Activated CD4-positive, alpha-beta memory T cell treated with anti-CD3 and anti-CD28 coated beads for 36 hours (primary cell): Measurements from ENCODE around the gene ZKSCAN5. TPM values are rescaled to one million over a fixed set of nuclear protein-coding genes. Genes with fewer than 3 reads are reported as not detected.
A peak's percentile ranks its signal among the peaks of the same experiment; 100 is the strongest.

ENCODE experiments used
- CTCF ChIA-PET: fragments of 350-600 bp; sonication (Branson Sonifier 250); formaldehyde crosslinking; loops from one replicate; lab custom pipeline; 2021; ENCODE audit warnings: antibody characterized with exemption, inconsistent platforms; lab: Charles Lee
- POLR2A ChIA-PET: fragments of 350-600 bp; sonication (Branson Sonifier 250); formaldehyde crosslinking; loops from one replicate; lab custom pipeline; 2021; ENCODE audit warnings: antibody characterized with exemption; lab: Charles Lee
- DNase-seq: peaks from one replicate; pipeline ENCODE4 v3.0.0-alpha.2; 2020
- H3K27ac Mint-ChIP-seq: one replicate; pipeline ENCODE4 v1.8.0; 2021; ENCODE audit warnings: mixed read lengths
- H3K27me3 Mint-ChIP-seq: one replicate; pipeline ENCODE4 v1.8.0; 2021; ENCODE audit warnings: mixed read lengths
- H3K36me3 Mint-ChIP-seq: one replicate; pipeline ENCODE4 v1.8.0; 2021; ENCODE audit warnings: mixed read lengths
- H3K4me1 Mint-ChIP-seq: one replicate; pipeline ENCODE4 v1.8.0; 2021; ENCODE audit warnings: low read depth, mixed read lengths
- H3K4me3 Mint-ChIP-seq: one replicate; pipeline ENCODE4 v1.8.0; 2021; ENCODE audit warnings: mild to moderate bottlenecking, mixed read lengths
- H3K9me3 Mint-ChIP-seq: one replicate; pipeline ENCODE4 v1.8.0; 2021; ENCODE audit warnings: mixed read lengths
- intact Hi-C: fragments of 100-400 bp; cut with micrococcal nuclease; formaldehyde crosslinking; loops from one replicate; pipeline ENCODE4 v1.15.1; 2023
- total RNA-seq, 2 experiments: library from RNA; stranded (reverse); gene quantifications; one replicate each; pipeline ENCODE4 v1.2.3, GENCODE V29; 2021

The ZKSCAN5 gene
- total RNA-seq, 2 experiments from 2014 or later: 7.6 to 7.7 TPM

DNA sequence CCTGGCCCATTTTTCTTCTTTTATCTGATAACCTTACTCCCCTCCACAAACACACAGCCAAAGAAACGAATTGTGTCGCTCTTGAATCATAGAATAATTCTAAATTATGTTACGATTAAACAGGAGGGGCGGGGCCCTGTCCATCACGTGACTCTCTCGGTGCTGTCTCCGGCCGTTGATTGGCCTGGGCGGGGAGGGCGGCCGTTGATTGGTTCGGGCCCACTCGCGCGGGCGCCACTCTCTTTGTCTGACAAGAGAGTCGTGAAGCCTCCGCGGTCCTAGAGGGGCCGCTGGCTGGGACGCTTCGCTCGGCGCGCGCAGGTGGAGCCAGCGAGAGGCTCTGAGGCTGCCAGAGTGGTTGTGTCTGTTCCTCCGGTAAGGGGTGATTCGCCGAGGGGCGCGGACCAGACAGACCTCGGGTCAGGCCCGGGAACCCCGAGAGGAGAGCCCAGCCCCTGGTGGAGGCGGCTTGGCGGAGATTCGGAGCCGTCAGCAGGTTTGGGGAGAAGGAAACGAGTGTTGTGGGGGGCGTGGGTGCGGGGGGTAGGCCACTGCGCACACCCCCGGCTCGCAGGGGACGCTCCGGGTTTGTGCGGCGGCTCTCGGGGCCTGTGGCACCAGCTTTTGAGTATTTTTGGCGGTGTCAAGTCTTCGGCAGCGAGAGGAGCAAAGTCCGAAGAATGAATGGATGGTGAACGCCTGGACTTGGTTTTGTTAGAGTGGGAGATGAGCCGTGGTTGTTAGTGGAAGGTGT lies 31.7 kb upstream of the ZKSCAN5 start, which contains the start of gene ZNF789:
TSS of gene ZNF789 (plus strand) at position 330 of the 754 bp plus-strand sequence. CDS start 3,567 bp downstream, outside the sequence.
- no peaks in the 10 kb centered on the region for H3K9me3 Mint-ChIP-seq
- CTCF ChIA-PET: interaction anchor here (1.1 kb wide), 1 partner anchor 18 kb away, joined by 3 read pairs; no protein-coding TSS in a partner anchor
- DNase-seq: peak; percentile 99
- intact Hi-C loops: loop anchor here (1.0 to 10.0 kb wide), 7 partner anchors 28 to 442 kb away; partner anchors contain the start of genes BUD31, CPSF4, PDAP1 and PTCD1
- POLR2A ChIA-PET: interaction anchor here (0.6 to 2.4 kb wide), 3 partner anchors 27 to 544 kb away, joined by 4 to 9 read pairs (median 4); partner anchors contain the start of genes ZKSCAN5 and ZNF394
- peak within 1 kb of the TSS; percentile 100 for H3K4me3 Mint-ChIP-seq
- H3K27me3 Mint-ChIP-seq: no peaks in the 10 kb centered on the region
- peaks cover 34% of the 10 kb centered on the region for H3K4me1 Mint-ChIP-seq
- peaks cover 2% of the 10 kb centered on the region for H3K36me3 Mint-ChIP-seq
- H3K27ac Mint-ChIP-seq: peak within 1 kb of the TSS; percentile 88

GRCh38 chr7:99473315-99473596 lies 31.2 kb upstream of the ZKSCAN5 start:
- CTCF ChIA-PET: interaction anchor here (1.1 kb wide), 1 partner anchor 18 kb away, joined by 3 read pairs; no protein-coding TSS in a partner anchor

DNA sequence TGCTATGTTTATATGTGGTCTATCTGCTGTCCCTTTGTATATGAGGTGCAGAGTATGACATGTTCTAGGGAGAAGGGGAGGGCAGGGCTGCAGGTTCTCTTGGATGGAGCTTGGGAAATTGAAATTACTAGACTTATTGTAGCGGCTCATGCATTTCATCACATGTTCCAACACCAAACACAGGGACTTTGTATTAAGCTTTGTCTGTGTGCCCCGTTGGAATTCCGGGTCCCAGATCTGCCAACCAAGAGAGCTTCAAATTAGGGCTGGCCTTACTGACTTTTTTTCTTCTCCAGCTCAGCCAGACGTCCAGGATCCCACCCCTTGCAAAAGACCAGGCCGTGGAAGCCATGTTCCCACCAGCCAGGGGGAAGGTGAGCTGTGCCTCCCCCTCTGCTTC lies 28.4 kb upstream of the ZKSCAN5 start:
- Mint-ChIP-seq H3K27me3 (no peaks in the 10 kb centered on the region), H3K9me3 (no peaks in the 10 kb centered on the region), H3K36me3 (peaks cover 17% of the 10 kb centered on the region), H3K4me3 (no peak overlapping the region), H3K27ac (no peak overlapping the region), H3K4me1 (peaks cover 44% of the 10 kb centered on the region)
- intact Hi-C loops: loop anchor here (10.0 kb wide), 1 partner anchor 439 kb away; the partner anchor contains the start of gene TRIM4
- CTCF ChIA-PET: no interaction called here
- DNase-seq: no peak
- POLR2A ChIA-PET: interaction anchor here (1.5 kb wide), 1 partner anchor 29 kb away, joined by 4 read pairs; the partner anchor contains the start of gene ZKSCAN5

More at GRCh38 chr7:99473315-99473596, 31.2 kb upstream of the ZKSCAN5 start:
- Mint-ChIP-seq H3K27ac (peak overlapping the region; percentile 88), H3K4me3 (peak overlapping the region; percentile 100), H3K4me1 (peaks cover 39% of the 10 kb centered on the region), H3K9me3 (no peaks in the 10 kb centered on the region), H3K36me3 (peaks cover 4% of the 10 kb centered on the region), H3K27me3 (no peaks in the 10 kb centered on the region)
- POLR2A ChIA-PET: interaction anchor here (2.4 kb wide), 1 partner anchor 27 kb away, joined by 9 read pairs; the partner anchor contains the start of gene ZNF394
- peak; percentile 20 for DNase-seq
- intact Hi-C loops: loop anchor here (1.0 to 10.0 kb wide), 4 partner anchors 34 to 442 kb away; partner anchors contain the start of genes BUD31, CPSF4, PDAP1 and PTCD1

DNA sequence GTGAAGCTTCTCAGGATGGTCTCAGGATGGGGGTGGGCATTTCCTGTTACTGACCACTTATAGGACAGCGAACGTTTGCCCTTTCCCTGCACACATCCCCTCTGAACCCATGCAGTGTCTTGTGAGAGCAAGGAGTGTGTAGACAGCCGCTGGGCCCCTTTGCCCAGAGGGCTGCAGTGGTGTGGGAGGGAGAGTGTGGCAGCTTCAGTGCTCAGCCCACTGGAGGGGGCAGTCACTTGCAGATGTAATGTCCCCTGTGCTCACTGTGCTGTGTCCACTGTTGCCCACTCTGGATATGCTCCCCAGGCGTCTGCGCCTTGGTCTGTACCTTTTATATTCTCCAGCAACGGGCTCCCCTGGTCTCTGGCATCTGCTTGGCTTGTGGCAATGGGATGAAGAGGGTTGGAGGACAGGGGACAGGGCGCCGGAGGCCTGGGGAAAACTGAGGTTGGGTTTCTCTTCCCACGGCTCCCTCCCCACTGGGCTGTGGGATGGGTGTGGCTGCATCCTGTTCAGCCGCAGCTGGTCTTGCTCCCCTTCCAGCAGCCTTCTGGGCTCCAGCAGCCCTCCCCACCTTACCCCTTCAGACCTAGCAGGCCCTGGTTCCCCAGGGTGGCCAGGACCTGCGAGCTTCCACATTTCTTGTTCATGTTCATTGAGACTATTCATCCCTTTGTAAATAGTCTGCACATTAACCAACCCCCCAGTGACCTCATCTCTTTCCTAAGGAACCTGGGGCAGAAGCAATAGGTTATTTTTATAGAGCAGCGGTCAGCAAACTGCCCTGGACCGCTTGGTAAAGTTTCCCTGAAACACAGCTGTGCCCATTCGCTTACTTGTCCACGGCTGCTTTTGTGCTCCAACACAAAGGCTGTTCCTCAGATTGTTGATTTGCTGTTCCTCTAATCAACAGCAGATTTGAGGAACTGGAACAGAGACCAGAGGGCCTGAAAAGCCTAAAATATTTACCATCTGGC lies 25.7 kb upstream of the ZKSCAN5 start:
- no peak for DNase-seq
- Mint-ChIP-seq H3K27me3 (no peaks in the 10 kb centered on the region), H3K36me3 (peaks cover 22% of the 10 kb centered on the region), H3K9me3 (no peaks in the 10 kb centered on the region), H3K27ac (no peak overlapping the region), H3K4me3 (no peak overlapping the region), H3K4me1 (peaks cover 32% of the 10 kb centered on the region)
- POLR2A ChIA-PET: no interaction called here
- intact Hi-C loops: loop anchor here (10.0 kb wide), 1 partner anchor 436 kb away; the partner anchor contains the start of gene TRIM4
- CTCF ChIA-PET: no interaction called here

- DNase-seq: no peak
- H3K4me3 Mint-ChIP-seq: no peak overlapping the region
- ChIA-PET POLR2A (no interaction called here), CTCF (interaction anchor here (0.8 kb wide), 1 partner anchor 15 kb away, joined by 3 read pairs; the partner anchor contains the start of gene ZNF394)
- H3K9me3 Mint-ChIP-seq: no peaks in the 10 kb centered on the region
- H3K27me3 Mint-ChIP-seq: no peaks in the 10 kb centered on the region
- H3K4me1 Mint-ChIP-seq: no peaks in the 10 kb centered on the region
- intact Hi-C loops: no loop called here
- no peak overlapping the region for H3K27ac Mint-ChIP-seq
- peaks cover 31% of the 10 kb centered on the region for H3K36me3 Mint-ChIP-seq
Measured at GRCh38 chr7:99485094-99485493, 19.4 kb upstream of the ZKSCAN5 start.

- H3K4me1 Mint-ChIP-seq: no peaks in the 10 kb centered on the region
- DNase-seq: no peak
- no peak overlapping the region for H3K4me3 Mint-ChIP-seq
- CTCF ChIA-PET: no interaction called here
- H3K27ac Mint-ChIP-seq: no peak overlapping the region
- intact Hi-C loops: no loop called here
- POLR2A ChIA-PET: interaction anchor here (0.6 kb wide), 1 partner anchor 40 kb away, joined by 4 read pairs; no protein-coding TSS in a partner anchor
- H3K36me3 Mint-ChIP-seq: peaks cover 48% of the 10 kb centered on the region
- H3K9me3 Mint-ChIP-seq: peaks cover 18% of the 10 kb centered on the region
- H3K27me3 Mint-ChIP-seq: no peaks in the 10 kb centered on the region
Measured at GRCh38 chr7:99489235-99489634, 15.2 kb upstream of the ZKSCAN5 start.

GRCh38 chr7:99490878-99491277 lies 13.6 kb upstream of the ZKSCAN5 start:
- Mint-ChIP-seq H3K9me3 (peaks cover 22% of the 10 kb centered on the region), H3K4me3 (no peak overlapping the region), H3K36me3 (peaks cover 58% of the 10 kb centered on the region), H3K4me1 (no peaks in the 10 kb centered on the region), H3K27me3 (no peaks in the 10 kb centered on the region), H3K27ac (no peak overlapping the region)
- ChIA-PET CTCF (interaction anchor here (0.5 to 0.9 kb wide), 2 partner anchors 18 to 535 kb away, joined by 3 to 4 read pairs; no protein-coding TSS in a partner anchor), POLR2A (no interaction called here)
- DNase-seq: no peak
- intact Hi-C loops: no loop called here

DNA sequence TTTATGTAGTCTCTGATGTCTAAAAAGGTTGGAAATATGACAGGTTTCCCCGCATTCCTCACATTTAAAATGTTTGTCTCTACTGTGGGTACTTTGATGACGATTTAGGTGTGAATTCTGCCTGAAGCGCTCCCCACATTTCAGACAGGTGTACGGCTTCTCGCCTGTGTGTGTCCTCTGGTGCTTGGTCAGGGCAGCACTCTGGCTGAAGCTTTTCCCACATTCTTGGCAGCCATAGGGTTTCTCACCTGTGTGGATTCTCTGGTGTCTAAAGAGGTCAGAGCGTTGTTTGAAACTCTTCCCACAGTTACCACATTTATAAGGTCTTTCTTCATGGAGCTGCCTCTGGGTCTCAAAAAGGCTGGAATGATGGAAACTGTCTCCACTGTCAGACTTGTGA lies 10.6 kb upstream of the ZKSCAN5 start:
- H3K27me3 Mint-ChIP-seq: no peaks in the 10 kb centered on the region
- ChIA-PET CTCF (no interaction called here), POLR2A (no interaction called here)
- intact Hi-C loops: no loop called here
- H3K27ac Mint-ChIP-seq: no peak overlapping the region
- peaks cover 22% of the 10 kb centered on the region for H3K9me3 Mint-ChIP-seq
- H3K4me1 Mint-ChIP-seq: peaks cover 15% of the 10 kb centered on the region
- peaks cover 68% of the 10 kb centered on the region for H3K36me3 Mint-ChIP-seq
- no peak for DNase-seq
- no peak overlapping the region for H3K4me3 Mint-ChIP-seq

DNA sequence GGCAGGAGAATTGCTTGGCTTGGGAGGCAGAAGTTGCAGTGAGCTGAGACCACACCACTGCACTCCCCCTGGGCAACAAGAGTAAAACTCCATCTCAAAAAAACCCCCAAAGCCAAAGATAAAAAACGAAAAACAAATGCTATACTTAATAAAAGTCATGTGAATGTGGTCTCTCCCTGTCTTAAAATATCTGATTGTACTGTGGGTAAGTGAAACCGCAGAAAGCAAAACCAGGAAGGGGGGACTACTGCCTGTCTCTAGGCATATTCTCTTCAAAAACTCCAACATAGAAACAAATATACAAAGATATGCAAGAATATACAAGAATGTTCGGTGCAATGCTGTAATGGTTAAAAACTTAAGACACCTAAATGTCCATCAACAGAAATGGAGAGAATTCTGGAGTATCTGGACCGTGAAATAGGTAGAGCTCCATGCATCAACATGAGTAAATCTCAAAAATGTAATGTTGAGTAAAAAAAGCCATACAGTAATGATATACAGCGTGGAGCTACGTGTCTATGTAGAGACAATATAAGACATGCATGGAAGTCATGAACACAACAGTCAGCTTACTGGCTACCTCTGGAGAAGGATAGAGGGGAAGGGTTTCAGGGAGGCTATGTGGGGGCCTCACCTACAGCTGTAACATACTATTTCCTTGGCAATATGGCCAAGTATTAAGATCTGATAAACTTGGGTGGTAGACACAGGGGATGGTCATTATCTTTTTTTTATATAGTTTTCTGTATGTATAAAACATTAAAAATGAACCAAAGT lies 6.5 kb upstream of the ZKSCAN5 start:
- Mint-ChIP-seq H3K9me3 (peaks cover 14% of the 10 kb centered on the region), H3K4me1 (peaks cover 21% of the 10 kb centered on the region), H3K27me3 (no peaks in the 10 kb centered on the region), H3K36me3 (peaks cover 53% of the 10 kb centered on the region), H3K4me3 (peak overlapping the region; percentile 99), H3K27ac (peak overlapping the region; percentile 99)
- ChIA-PET CTCF (no interaction called here), POLR2A (interaction anchor here (0.6 to 1.1 kb wide), 2 partner anchors 38 to 78 kb away, joined by 3 to 5 read pairs; no protein-coding TSS in a partner anchor)
- intact Hi-C loops: no loop called here
- DNase-seq: no peak

GRCh38 chr7:99498546-99498944 lies 5.9 kb upstream of the ZKSCAN5 start:
- DNase-seq: peak; percentile 25
- Mint-ChIP-seq H3K27ac (peak overlapping the region; percentile 99), H3K36me3 (peaks cover 47% of the 10 kb centered on the region), H3K4me1 (peaks cover 21% of the 10 kb centered on the region), H3K9me3 (peaks cover 10% of the 10 kb centered on the region), H3K27me3 (no peaks in the 10 kb centered on the region), H3K4me3 (peak overlapping the region; percentile 99)
- ChIA-PET POLR2A (no interaction called here), CTCF (interaction anchor here (0.7 kb wide), 1 partner anchor 106 kb away, joined by 3 read pairs; no protein-coding TSS in a partner anchor)
- intact Hi-C loops: no loop called here
